ENCODE measurements around the gene CEBPZ. TPM values are rescaled to one million over a fixed set of nuclear protein-coding genes. Genes with fewer than 3 reads are reported as not detected.
A peak's percentile ranks its signal among the peaks of the same experiment; 100 is the strongest.

Gene CEBPZ
- total and polyA plus RNA-seq, 2 of the 13 experiments (the other 11 are each of a cell fraction or from before 2014, with no cell fraction given) = 14.4 to 117 TPM

- 0 out of 2 replicates have a peak, but pooled peaks have one; percentile 58 for TF ChIP-seq ZNF281 (CRISPR knock-in tag; IDR thresholded peaks at IDR 0.05; ENCODE audit: borderline replicate concordance)
- TF ChIP-seq ZBTB39 (CRISPR knock-in tag; IDR thresholded peaks at IDR 0.05) = no peak
- no peak for TF ChIP-seq ZNF296 (CRISPR knock-in tag; conservative IDR thresholded peaks at IDR 0.05)
- TF ChIP-seq ZNF550 (CRISPR knock-in tag; IDR thresholded peaks at IDR 0.05; ENCODE audit: borderline replicate concordance) = no peak
- no peak for TF ChIP-seq NFYB (CRISPR knock-in tag; IDR thresholded peaks at IDR 0.05)
- TF ChIP-seq ZNF276 (CRISPR knock-in tag; IDR thresholded peaks at IDR 0.05; ENCODE audit: low read depth) = no peak
- peak; percentile 67 for TF ChIP-seq GATAD2A (CRISPR knock-in tag; IDR thresholded peaks at IDR 0.05)
- TF ChIP-seq NCOA2 (CRISPR knock-in tag; IDR thresholded peaks at IDR 0.05) = peak; percentile 57; the same call in 1 of the 2 replicates
- TF ChIP-seq UBTF (CRISPR knock-in tag; IDR thresholded peaks at IDR 0.05) = no peak
- TF ChIP-seq, protein P1, sequence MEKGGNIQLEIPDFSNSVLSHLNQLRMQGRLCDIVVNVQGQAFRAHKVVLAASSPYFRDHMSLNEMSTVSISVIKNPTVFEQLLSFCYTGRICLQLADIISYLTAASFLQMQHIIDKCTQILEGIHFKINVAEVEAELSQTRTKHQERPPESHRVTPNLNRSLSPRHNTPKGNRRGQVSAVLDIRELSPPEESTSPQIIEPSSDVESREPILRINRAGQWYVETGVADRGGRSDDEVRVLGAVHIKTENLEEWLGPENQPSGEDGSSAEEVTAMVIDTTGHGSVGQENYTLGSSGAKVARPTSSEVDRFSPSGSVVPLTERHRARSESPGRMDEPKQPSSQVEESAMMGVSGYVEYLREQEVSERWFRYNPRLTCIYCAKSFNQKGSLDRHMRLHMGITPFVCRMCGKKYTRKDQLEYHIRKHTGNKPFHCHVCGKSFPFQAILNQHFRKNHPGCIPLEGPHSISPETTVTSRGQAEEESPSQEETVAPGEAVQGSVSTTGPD (CRISPR knock-in tag; IDR thresholded peaks at IDR 0.05) = no peak
- peak; percentile 34; the same call in 1 of the 2 replicates for TF ChIP-seq ELF3 (CRISPR knock-in tag; IDR thresholded peaks at IDR 0.05)
- TF ChIP-seq HOXA3 (CRISPR knock-in tag; IDR thresholded peaks at IDR 0.05) = no peak
- TF ChIP-seq SP2 (CRISPR knock-in tag; IDR thresholded peaks at IDR 0.05) = no peak
- TF ChIP-seq TCF7 (IDR thresholded peaks at IDR 0.05; ENCODE audit: low read depth) = peak; percentile 74; the same call in 1 of the 2 replicates
- no peak for TF ChIP-seq GABPB1 (CRISPR knock-in tag; IDR thresholded peaks at IDR 0.05)
- peak; percentile 42 for TF ChIP-seq SAP130 (CRISPR knock-in tag; IDR thresholded peaks at IDR 0.05; ENCODE audit: low read depth)
- no peak for TF ChIP-seq NR2F2 (IDR thresholded peaks at IDR 0.05; ENCODE audit: borderline replicate concordance, low read depth)
- TF ChIP-seq ASH2L (IDR thresholded peaks at IDR 0.05; ENCODE audit: insufficient read length, low read depth, low read length) = peak; percentile 59
- TF ChIP-seq SOX6 (IDR thresholded peaks at IDR 0.05) = no peak
- TF ChIP-seq SOX6 (CRISPR knock-in tag; IDR thresholded peaks at IDR 0.05) = no peak
- TF ChIP-seq ERF (CRISPR knock-in tag; IDR thresholded peaks at IDR 0.05) = no peak
- peak; percentile 70 for TF ChIP-seq BCL6 (CRISPR knock-in tag; IDR thresholded peaks at IDR 0.05)
- no peak for TF ChIP-seq ZNF501 (CRISPR knock-in tag; IDR thresholded peaks at IDR 0.05)
Measured at GRCh38 chr2:37171624-37171950, 59.8 kb downstream of the CEBPZ start (continued).
